Measurements from ENCODE around the gene GON7.
A peak's percentile ranks its signal among the peaks of the same experiment; 100 is the strongest.

Gene GON7

GRCh38 chr14:93231129-93231979 lies 24.5 kb upstream of the GON7 start:
- H3K27ac ChIP-seq (ENCODE audit: poor library complexity, severe bottlenecking) = no peak overlapping the region
- peaks cover 21% of the 10 kb centered on the region for H3K36me3 ChIP-seq (ENCODE audit: low read depth)
- H3K9me3 ChIP-seq (ENCODE audit: severe bottlenecking) = no peaks in the 10 kb centered on the region
- ATAC-seq (ENCODE audit: low read depth) (peak; percentile 60), DNase-seq (ENCODE audit: low spot score) (no peak)
- peak overlapping the region; percentile 27 for H3K4me3 ChIP-seq (ENCODE audit: severe bottlenecking)
- H3K27me3 ChIP-seq (ENCODE audit: insufficient read depth, poor library complexity, severe bottlenecking) = no peaks in the 10 kb centered on the region
- H3K4me1 ChIP-seq (ENCODE audit: insufficient read depth, poor library complexity, severe bottlenecking) = no peaks in the 10 kb centered on the region
- TF ChIP-seq CTCF (IDR thresholded peaks at IDR 0.05; ENCODE audit: poor library complexity, severe bottlenecking) = no peak

- Histone ChIP-seq H3K36me3 (ENCODE audit: low read depth) (peaks cover 29% of the 10 kb centered on the region), H3K27me3 (ENCODE audit: insufficient read depth, poor library complexity, severe bottlenecking) (no peaks in the 10 kb centered on the region), H3K27ac (ENCODE audit: poor library complexity, severe bottlenecking) (no peak overlapping the region), H3K4me1 (ENCODE audit: insufficient read depth, poor library complexity, severe bottlenecking) (no peaks in the 10 kb centered on the region), H3K4me3 (ENCODE audit: severe bottlenecking) (no peak overlapping the region), H3K9me3 (ENCODE audit: severe bottlenecking) (no peaks in the 10 kb centered on the region)
- TF ChIP-seq CTCF (IDR thresholded peaks at IDR 0.05; ENCODE audit: poor library complexity, severe bottlenecking) = no peak
- ATAC-seq (ENCODE audit: low read depth) (no peak), DNase-seq (ENCODE audit: low spot score) (no peak)
These were observed 23.7 kb upstream of the GON7 start for GRCh38 chr14:93230539-93230938.

GRCh38 chr14:93228550-93228949 lies 21.7 kb upstream of the GON7 start:
- Histone ChIP-seq H3K9me3 (ENCODE audit: severe bottlenecking) (no peaks in the 10 kb centered on the region), H3K4me1 (ENCODE audit: insufficient read depth, poor library complexity, severe bottlenecking) (no peaks in the 10 kb centered on the region), H3K36me3 (ENCODE audit: low read depth) (peaks cover 44% of the 10 kb centered on the region), H3K27ac (ENCODE audit: poor library complexity, severe bottlenecking) (no peak overlapping the region), H3K4me3 (ENCODE audit: severe bottlenecking) (no peak overlapping the region), H3K27me3 (ENCODE audit: insufficient read depth, poor library complexity, severe bottlenecking) (no peaks in the 10 kb centered on the region)
- TF ChIP-seq CTCF (IDR thresholded peaks at IDR 0.05; ENCODE audit: poor library complexity, severe bottlenecking) = no peak
- ATAC-seq (ENCODE audit: low read depth) = no peak
- no peak for DNase-seq (ENCODE audit: low spot score)

- DNase-seq (ENCODE audit: low spot score) = no peak
- Histone ChIP-seq H3K27me3 (ENCODE audit: insufficient read depth, poor library complexity, severe bottlenecking) (no peaks in the 10 kb centered on the region), H3K36me3 (ENCODE audit: low read depth) (peaks cover 83% of the 10 kb centered on the region), H3K9me3 (ENCODE audit: severe bottlenecking) (no peaks in the 10 kb centered on the region), H3K4me3 (ENCODE audit: severe bottlenecking) (no peak overlapping the region), H3K4me1 (ENCODE audit: insufficient read depth, poor library complexity, severe bottlenecking) (no peaks in the 10 kb centered on the region), H3K27ac (ENCODE audit: poor library complexity, severe bottlenecking) (no peak overlapping the region)
- no peak for ATAC-seq (ENCODE audit: low read depth)
- TF ChIP-seq CTCF (IDR thresholded peaks at IDR 0.05; ENCODE audit: poor library complexity, severe bottlenecking) = no peak
These were observed 16.7 kb upstream of the GON7 start for GRCh38 chr14:93223565-93223964.

GRCh38 chr14:93220509-93220908 lies 13.6 kb upstream of the GON7 start:
- DNase-seq (ENCODE audit: low spot score) = no peak
- TF ChIP-seq CTCF (IDR thresholded peaks at IDR 0.05; ENCODE audit: poor library complexity, severe bottlenecking) = no peak
- no peaks in the 10 kb centered on the region for H3K4me1 ChIP-seq (ENCODE audit: insufficient read depth, poor library complexity, severe bottlenecking)
- H3K9me3 ChIP-seq (ENCODE audit: severe bottlenecking) = no peaks in the 10 kb centered on the region
- no peak for ATAC-seq (ENCODE audit: low read depth)
- no peak overlapping the region for H3K27ac ChIP-seq (ENCODE audit: poor library complexity, severe bottlenecking)
- H3K36me3 ChIP-seq (ENCODE audit: low read depth) = peaks cover 88% of the 10 kb centered on the region
- H3K27me3 ChIP-seq (ENCODE audit: insufficient read depth, poor library complexity, severe bottlenecking) = no peaks in the 10 kb centered on the region
- H3K4me3 ChIP-seq (ENCODE audit: severe bottlenecking) = no peak overlapping the region
